ENCODE measurements around the gene PIK3R2.
A peak's percentile ranks its signal among the peaks of the same experiment; 100 is the strongest.

Gene PIK3R2

GRCh38 chr19:18198374-18198773, 45.4 kb downstream of the PIK3R2 start:
- TF ChIP-seq ZNF274 (IDR thresholded peaks at IDR 0.05; ENCODE audit: low read depth, low read length), result no peak
- TF ChIP-seq YY1 (IDR thresholded peaks at IDR 0.05; ENCODE audit: insufficient read depth, insufficient read length), result no peak
- TF ChIP-seq SUZ12 (IDR thresholded peaks at IDR 0.05; ENCODE audit: extremely low read depth, insufficient read depth, insufficient read length), result no peak
- H3K4me1 ChIP-seq (ENCODE audit: insufficient read depth, insufficient read length), result peaks cover 12% of the 10 kb centered on the region
- H3K9ac ChIP-seq (ENCODE audit: insufficient read length, low read depth), result no peak overlapping the region
- H3K4me3 ChIP-seq (ENCODE audit: insufficient read length, low read depth), result no peak overlapping the region
- H3K36me3 ChIP-seq (ENCODE audit: insufficient read depth, insufficient read length, low read length), result peaks cover 30% of the 10 kb centered on the region
- no peaks in the 10 kb centered on the region for H3K9me3 ChIP-seq (ENCODE audit: insufficient read depth, low read length)
- no peak for DNase-seq (ENCODE audit: low read depth, low spot score)
- peaks cover 7% of the 10 kb centered on the region for H3K27me3 ChIP-seq (ENCODE audit: insufficient read depth, insufficient read length)

GRCh38 chr19:18202397-18202777, 49.4 kb downstream of the PIK3R2 start:
- peaks cover 8% of the 10 kb centered on the region for H3K4me1 ChIP-seq (ENCODE audit: insufficient read depth, insufficient read length)
- TF ChIP-seq ZNF274 (IDR thresholded peaks at IDR 0.05; ENCODE audit: low read depth, low read length) (no peak), YY1 (IDR thresholded peaks at IDR 0.05; ENCODE audit: insufficient read depth, insufficient read length) (no peak), SUZ12 (IDR thresholded peaks at IDR 0.05; ENCODE audit: extremely low read depth, insufficient read depth, insufficient read length) (no peak)
- no peak overlapping the region for H3K4me3 ChIP-seq (ENCODE audit: insufficient read length, low read depth)
- H3K27me3 ChIP-seq (ENCODE audit: insufficient read depth, insufficient read length), result peaks cover 9% of the 10 kb centered on the region
- H3K9ac ChIP-seq (ENCODE audit: insufficient read length, low read depth), result peak overlapping the region; percentile 17
- no peaks in the 10 kb centered on the region for H3K9me3 ChIP-seq (ENCODE audit: insufficient read depth, low read length)
- peaks cover 14% of the 10 kb centered on the region for H3K36me3 ChIP-seq (ENCODE audit: insufficient read depth, insufficient read length, low read length)
- DNase-seq (ENCODE audit: low read depth, low spot score), result no peak

DNA sequence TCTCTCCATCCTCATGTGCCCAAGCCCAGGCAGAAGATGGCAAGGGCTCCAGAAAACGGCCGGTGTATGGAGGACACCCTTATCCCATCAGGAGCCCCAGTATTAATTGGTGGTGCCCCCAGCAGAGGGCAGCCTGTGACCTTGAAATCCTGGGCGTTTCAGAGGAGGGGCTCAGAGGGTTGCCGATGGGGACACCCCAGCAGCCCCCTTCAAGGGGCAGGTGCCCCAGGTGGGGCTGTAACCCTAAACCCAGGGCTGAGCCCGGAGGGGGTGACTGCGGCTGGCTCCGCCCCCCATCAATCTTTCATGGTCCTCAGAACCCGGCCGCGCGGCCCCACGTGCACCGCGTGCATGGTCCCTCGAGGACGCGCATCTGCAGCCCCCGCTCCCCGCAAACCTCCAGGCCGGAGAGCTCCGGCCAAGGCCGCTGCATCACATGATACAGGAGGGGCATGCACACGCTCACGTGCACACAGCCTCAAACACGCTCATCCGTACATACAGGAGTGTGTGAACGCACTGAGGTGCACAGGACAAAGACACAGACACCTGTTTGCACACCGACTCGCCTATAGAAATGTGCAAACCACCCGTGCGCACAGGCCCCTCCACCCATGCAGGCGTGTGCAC, 49.9 kb downstream of the PIK3R2 start:
- no peaks in the 10 kb centered on the region for H3K9me3 ChIP-seq (ENCODE audit: insufficient read depth, low read length)
- peaks cover 10% of the 10 kb centered on the region for H3K36me3 ChIP-seq (ENCODE audit: insufficient read depth, insufficient read length, low read length)
- TF ChIP-seq ZNF274 (IDR thresholded peaks at IDR 0.05; ENCODE audit: low read depth, low read length) (no peak), SUZ12 (IDR thresholded peaks at IDR 0.05; ENCODE audit: extremely low read depth, insufficient read depth, insufficient read length) (no peak), YY1 (IDR thresholded peaks at IDR 0.05; ENCODE audit: insufficient read depth, insufficient read length) (no peak)
- H3K27me3 ChIP-seq (ENCODE audit: insufficient read depth, insufficient read length), result peaks cover 9% of the 10 kb centered on the region
- peak overlapping the region; percentile 91 for H3K4me3 ChIP-seq (ENCODE audit: insufficient read length, low read depth)
- H3K4me1 ChIP-seq (ENCODE audit: insufficient read depth, insufficient read length), result peaks cover 8% of the 10 kb centered on the region
- peak overlapping the region; percentile 83 for H3K9ac ChIP-seq (ENCODE audit: insufficient read length, low read depth)
- DNase-seq (ENCODE audit: low read depth, low spot score), result no peak

- peak overlapping the region; percentile 83 for H3K9ac ChIP-seq (ENCODE audit: insufficient read length, low read depth)
These were observed 50.5 kb downstream of the PIK3R2 start for GRCh38 chr19:18203408-18203862.

DNA sequence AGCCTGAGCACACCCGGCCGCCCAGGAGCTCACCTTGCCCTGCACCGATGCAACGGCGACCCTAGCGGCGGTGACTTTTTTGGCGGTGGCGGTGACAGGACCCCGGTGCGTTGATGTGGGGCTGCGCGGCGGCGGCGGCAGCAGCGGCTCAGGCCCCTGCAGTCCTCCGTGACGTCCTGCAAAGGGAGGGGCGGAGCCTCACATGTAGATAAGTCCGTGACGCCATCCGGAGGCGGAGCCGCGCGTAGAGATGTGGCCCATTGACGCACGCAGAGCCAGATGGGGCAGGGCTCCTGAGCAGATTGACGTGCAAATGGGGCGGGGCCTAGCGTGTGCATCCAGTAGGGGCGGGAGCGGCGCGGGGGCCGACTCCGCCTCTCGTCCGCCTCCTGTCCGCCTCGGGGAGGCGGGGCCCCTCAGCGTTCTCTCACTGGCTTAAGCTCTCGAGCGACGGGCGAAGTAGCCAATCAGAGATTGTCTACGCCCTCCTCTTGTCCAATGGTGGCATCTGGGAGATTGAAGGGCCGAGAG, 51.0 kb downstream of the PIK3R2 start, which contains the start of gene RAB3A:
TSS of gene RAB3A (minus strand) at position 180 of the 531 bp plus-strand sequence. CDS start 1,302 bp downstream, outside the sequence.
- peak within 1 kb of the TSS; percentile 91 for H3K4me3 ChIP-seq (ENCODE audit: insufficient read length, low read depth)
- peak within 1 kb of the TSS; percentile 95 for H3K9ac ChIP-seq (ENCODE audit: insufficient read length, low read depth)
- peaks cover 9% of the 10 kb centered on the region for H3K27me3 ChIP-seq (ENCODE audit: insufficient read depth, insufficient read length)
- H3K36me3 ChIP-seq (ENCODE audit: insufficient read depth, insufficient read length, low read length), result no peaks in the 10 kb centered on the region
- peaks cover 12% of the 10 kb centered on the region for H3K4me1 ChIP-seq (ENCODE audit: insufficient read depth, insufficient read length)
- DNase-seq (ENCODE audit: low read depth, low spot score), result peak; percentile 100
- no peaks in the 10 kb centered on the region for H3K9me3 ChIP-seq (ENCODE audit: insufficient read depth, low read length)
- TF ChIP-seq ZNF274 (IDR thresholded peaks at IDR 0.05; ENCODE audit: low read depth, low read length) (no peak), YY1 (IDR thresholded peaks at IDR 0.05; ENCODE audit: insufficient read depth, insufficient read length) (no peak), SUZ12 (IDR thresholded peaks at IDR 0.05; ENCODE audit: extremely low read depth, insufficient read depth, insufficient read length) (no peak)

More at GRCh38 chr19:18203408-18203862, 50.5 kb downstream of the PIK3R2 start:
- Histone ChIP-seq H3K27me3 (ENCODE audit: insufficient read depth, insufficient read length) (peaks cover 9% of the 10 kb centered on the region), H3K4me3 (ENCODE audit: insufficient read length, low read depth) (peak overlapping the region; percentile 91), H3K9me3 (ENCODE audit: insufficient read depth, low read length) (no peaks in the 10 kb centered on the region), H3K36me3 (ENCODE audit: insufficient read depth, insufficient read length, low read length) (peaks cover 4% of the 10 kb centered on the region), H3K4me1 (ENCODE audit: insufficient read depth, insufficient read length) (peaks cover 10% of the 10 kb centered on the region)
- no peak for DNase-seq (ENCODE audit: low read depth, low spot score)
- no peak for TF ChIP-seq ZNF274 (IDR thresholded peaks at IDR 0.05; ENCODE audit: low read depth, low read length)
- TF ChIP-seq SUZ12 (IDR thresholded peaks at IDR 0.05; ENCODE audit: extremely low read depth, insufficient read depth, insufficient read length), result no peak
- TF ChIP-seq YY1 (IDR thresholded peaks at IDR 0.05; ENCODE audit: insufficient read depth, insufficient read length), result no peak

- TF ChIP-seq YY1 (IDR thresholded peaks at IDR 0.05; ENCODE audit: insufficient read depth, insufficient read length) (no peak), SUZ12 (IDR thresholded peaks at IDR 0.05; ENCODE audit: extremely low read depth, insufficient read depth, insufficient read length) (no peak), ZNF274 (IDR thresholded peaks at IDR 0.05; ENCODE audit: low read depth, low read length) (no peak)
- peak; percentile 64 for DNase-seq (ENCODE audit: low read depth, low spot score)
- no peaks in the 10 kb centered on the region for H3K9me3 ChIP-seq (ENCODE audit: insufficient read depth, low read length)
- peaks cover 9% of the 10 kb centered on the region for H3K27me3 ChIP-seq (ENCODE audit: insufficient read depth, insufficient read length)
- H3K4me1 ChIP-seq (ENCODE audit: insufficient read depth, insufficient read length), result peaks cover 12% of the 10 kb centered on the region
- H3K9ac ChIP-seq (ENCODE audit: insufficient read length, low read depth), result peak overlapping the region; percentile 95
- peak overlapping the region; percentile 52 for H3K4me3 ChIP-seq (ENCODE audit: insufficient read length, low read depth)
- no peaks in the 10 kb centered on the region for H3K36me3 ChIP-seq (ENCODE audit: insufficient read depth, insufficient read length, low read length)
These were observed 51.6 kb downstream of the PIK3R2 start for GRCh38 chr19:18204394-18205199.
